Measurements from ENCODE around the gene ITGB1BP1.
A peak's percentile ranks its signal among the peaks of the same experiment; 100 is the strongest.
"Not testable (repeated sequence)": the region's sequence is repeated elsewhere in the genome, so short reads cannot be mapped to it uniquely, and the experiment has no call there.

The ITGB1BP1 gene

DNA sequence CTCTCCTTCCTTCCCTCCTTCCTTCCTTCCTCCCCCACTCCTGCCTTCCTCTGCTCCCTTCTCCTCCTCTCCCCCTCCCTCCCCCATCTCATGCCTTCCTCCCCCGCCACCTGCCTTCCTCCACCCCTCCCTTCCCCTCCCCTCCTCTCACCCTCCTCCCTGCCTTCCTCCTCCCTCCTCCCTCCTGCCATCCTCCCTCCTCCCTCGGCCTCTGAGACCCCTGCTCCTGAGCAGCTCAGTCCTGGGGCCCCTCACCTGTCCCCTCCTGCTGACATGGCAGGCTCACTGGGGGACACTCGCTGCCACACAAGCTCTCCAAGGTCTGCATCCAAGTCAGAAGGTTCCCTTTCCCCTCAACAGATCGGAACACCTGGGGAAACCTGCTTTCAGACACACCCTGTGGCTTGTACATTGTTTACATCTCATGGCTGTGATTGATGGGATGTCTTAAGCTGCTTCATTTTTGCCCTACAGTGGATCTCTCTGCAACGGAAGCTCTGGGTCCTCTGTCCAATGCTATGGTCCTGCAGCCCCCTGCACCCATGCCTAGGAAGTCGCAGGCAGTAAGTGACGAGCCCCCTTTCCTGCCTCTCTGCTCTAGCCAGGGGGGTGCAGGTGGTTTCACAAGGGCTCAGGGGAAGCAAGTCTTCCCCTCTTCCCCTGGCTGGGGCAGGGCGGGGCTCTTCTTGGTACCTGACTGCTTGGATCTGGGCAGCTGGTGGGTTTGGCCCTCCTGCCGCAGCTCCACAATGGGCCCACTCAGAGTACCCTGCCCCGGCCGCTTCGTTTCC, 22.9 kb downstream of the ITGB1BP1 start:
- DNase-seq = no peak

DNA sequence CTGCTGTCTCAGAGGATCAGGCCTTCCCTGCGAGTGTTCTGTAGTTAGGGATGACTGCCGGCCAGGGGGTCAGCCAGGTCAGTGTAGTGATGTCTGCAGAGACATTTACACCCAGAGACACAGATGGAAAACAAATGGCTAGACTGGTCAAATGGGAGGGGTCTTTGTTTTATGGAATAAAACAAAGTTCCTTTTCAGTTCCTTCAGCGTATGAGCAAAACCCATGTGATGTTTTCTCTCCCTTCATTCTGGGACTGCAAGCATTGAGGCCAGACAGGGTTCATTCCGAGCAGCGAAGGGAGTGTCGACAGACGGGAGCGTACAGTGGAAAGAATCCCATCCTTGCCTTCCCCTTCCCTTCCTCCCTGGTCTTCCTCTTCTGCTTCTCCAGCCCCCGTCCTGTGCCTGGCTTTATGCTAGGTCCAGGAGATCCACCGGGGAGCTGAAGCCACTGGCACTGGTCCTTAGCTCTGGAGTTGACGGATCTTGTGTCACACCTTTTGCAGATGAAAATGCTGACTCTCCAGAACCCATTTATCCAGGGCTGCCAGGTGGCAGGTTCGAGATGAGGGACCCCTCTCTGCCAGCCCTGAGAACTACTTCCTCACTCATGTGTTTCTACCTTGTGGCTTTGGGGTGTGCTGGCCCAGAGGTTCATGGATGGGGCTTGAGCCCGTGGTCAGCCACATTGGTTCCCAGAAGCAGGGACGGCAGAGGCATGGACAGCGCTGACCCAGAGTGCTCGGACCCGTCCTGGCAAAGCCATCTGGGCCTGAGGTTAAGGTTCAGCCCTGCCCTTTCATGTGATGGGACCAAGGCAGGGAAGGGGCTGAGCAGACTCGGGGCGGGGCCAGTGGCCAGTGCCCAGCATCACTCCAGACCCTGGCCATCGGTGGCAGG, 24.2 kb downstream of the ITGB1BP1 start:
- DNase-seq = no peak

DNA sequence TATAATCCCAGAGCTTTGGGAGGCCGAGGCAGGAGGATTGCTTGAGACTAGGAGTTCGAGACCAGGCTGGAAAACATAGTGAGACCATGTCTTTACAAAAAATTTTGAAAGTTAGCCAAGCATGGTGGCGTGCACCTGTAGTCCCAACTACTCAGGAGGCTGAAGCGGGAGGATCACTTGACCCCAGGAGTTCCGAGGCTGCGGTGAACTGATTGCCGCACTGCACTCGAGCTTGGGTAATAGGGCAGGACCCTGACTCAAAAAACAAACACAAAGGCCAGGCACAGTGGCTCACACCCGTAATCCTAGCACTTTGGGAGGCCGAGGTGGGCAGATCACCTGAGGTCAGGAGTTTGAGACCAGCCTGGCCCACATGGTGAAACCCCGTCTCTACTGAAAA, 25.1 kb downstream of the ITGB1BP1 start:
- not testable (repeated sequence) for DNase-seq

DNA sequence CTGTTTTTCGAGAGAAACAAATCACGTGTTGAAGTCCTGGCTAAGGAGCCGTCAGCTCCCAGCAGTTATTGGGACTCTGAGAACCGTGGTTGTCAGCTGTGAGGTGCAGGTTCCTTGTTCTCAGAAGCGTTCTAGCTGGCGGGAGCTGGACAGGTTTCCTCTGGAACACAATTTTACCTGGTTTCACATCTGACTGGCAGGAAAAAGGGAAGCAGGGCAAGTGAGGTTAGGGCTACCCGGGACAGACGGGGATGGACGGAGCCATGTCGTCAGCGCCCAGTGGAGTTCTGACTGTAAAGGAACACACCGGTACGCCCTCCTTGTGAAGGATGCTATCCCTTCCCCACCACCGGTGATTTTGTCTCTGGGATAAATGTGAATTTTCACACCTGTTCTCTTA, 26.1 kb downstream of the ITGB1BP1 start:
- DNase-seq = no peak

DNA sequence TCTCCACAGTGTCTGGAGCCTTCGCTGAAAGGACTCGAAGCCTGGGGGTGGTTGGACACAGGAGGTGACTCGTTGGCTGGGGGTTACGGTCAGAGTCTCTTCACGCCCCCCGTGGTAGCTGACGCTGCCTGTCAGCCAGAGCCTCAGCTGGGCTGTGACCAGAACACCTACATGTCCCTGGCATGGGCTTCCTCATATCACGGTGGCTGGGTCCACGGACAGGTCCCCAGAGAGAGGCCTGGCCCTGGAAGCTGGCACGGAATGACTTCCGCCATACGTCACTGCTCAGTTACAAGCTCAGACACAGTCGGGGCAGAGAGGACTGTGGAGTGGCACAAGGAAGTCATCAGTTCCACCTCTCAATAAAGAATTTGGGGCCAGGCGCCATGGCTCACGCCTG, 28.5 kb downstream of the ITGB1BP1 start:
- DNase-seq = no peak

DNA sequence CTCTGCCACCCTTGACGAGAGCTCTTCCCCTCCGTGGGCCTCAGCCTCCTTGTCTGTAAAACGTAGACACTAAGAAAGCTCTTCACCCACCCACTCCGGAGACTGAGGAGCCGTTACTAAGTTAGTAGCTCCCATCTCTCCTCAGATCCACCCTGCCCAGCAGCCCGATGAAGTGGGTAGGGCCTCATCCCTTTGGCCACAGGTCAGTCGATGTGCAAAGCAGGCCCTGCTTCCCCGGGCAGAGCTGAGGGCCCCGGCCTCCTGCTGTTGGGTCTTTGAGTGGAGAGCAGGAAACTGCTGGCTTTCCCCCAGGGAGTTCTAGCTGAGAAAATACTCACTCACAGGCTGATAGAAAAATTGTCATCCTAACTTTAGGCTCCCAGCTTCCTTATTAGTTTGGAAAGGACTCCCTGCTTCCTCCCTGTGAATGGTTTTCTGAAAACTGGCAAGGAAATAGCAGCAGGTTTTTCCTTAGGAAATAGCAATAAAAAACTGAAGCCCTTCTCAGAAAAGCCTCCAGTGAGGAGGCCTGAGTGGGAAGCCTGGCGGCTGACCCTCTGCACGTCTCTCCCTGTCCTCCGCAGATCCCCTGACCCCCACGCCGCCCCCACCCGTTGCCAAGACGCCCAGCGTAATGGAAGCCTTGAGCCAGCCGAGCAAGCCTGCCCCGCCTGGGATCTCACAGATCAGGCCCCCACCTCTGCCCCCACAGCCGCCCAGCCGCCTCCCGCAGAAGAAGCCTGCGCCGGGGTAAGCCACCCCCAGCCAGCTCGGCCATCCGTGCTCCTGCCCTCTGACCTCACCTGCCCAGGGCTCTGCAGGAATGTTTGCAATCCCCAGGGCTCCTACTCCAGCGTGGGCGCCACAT, 30.2 kb downstream of the ITGB1BP1 start:
- peak; percentile 72 for DNase-seq

DNA sequence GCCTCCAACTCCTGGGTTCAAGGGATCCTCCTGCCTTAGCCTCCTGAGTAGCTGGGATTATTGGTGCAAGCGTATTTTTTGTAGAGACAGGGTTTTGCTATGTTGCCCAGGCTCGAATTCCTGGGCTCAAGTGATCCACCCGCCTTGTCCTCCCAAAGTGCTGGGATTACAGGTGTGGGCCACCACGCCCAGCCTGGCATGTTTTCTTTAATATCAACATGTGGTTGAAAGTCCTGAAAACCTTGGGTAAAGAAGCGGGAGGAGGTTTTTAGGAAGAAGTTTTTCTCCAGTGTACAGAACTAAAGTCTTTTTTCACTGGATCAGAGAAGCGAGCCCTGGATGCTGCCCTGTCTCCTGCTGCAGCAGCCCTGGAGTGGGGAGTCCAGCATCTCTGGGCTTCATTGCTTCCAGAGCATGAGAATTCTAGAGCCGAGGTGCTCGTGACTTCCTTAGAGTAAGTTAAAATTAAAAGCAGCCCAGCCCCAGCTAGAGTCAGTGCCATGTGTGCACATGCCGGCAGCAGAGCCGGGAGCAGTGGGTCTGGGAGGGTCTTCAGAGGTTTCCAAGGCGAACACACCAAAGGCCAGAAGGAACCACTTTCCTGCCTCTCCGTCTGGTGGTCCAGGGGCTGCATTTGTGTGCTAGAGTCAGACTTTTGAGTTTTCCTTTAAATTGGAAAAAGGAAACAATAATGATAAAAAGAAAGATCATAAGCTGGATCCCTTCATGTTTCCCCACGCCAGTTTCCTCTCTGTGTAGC, 31.2 kb downstream of the ITGB1BP1 start:
- peak; percentile 21 for DNase-seq

DNA sequence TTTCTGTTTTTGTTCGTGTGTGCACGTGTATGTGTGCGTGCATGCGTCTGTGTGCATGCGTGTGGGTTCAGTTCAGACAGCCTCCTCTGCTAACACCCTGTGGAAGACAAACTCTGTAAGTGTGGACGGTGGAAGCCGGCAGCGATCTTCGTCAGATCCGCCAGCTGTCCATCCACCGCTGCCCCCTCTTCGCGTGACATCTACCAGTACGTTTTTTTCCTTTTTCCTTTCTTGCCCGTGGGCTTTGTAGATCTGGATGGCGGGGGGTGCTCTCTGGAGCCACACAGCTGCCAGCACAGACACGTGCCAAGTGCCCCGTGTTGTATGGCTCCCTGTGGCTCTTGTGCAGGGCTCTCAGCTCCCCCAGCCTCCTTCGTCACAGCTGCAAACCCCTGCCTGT, 32.3 kb downstream of the ITGB1BP1 start:
- DNase-seq = no peak

DNA sequence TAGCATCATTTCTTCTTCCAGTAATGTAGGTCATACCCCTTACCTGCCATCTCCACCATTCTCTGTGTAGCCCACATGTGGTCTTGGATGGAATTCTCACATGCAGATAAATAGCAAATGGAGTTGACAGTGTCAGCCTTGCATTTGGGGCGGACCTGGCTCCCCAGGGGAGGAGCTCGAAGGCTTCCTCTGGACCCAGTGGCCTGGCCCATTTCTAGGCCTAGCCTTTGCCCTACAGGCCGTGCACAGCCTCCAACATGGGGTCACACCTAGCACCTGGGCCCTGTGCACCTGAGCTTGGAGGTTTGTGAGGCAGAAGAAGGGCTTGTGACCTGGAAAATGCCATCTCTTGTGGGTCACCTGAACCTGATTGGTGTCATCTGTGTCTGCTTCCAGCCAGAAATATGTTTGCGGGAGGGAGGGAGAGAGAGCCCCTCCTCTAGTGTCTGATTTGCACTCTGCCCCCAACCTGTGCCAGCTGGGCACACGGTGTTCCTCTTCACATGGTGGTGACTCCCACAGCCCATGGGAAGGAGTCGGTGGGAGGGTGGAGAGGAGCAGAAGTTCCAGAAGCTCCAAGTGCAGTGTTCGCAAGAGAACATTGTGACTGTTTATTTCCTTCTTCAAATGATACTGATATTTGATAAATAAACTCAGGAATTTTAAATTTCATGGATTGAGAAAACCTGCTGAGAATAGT, 33.0 kb downstream of the ITGB1BP1 start:
- DNase-seq = no peak

DNA sequence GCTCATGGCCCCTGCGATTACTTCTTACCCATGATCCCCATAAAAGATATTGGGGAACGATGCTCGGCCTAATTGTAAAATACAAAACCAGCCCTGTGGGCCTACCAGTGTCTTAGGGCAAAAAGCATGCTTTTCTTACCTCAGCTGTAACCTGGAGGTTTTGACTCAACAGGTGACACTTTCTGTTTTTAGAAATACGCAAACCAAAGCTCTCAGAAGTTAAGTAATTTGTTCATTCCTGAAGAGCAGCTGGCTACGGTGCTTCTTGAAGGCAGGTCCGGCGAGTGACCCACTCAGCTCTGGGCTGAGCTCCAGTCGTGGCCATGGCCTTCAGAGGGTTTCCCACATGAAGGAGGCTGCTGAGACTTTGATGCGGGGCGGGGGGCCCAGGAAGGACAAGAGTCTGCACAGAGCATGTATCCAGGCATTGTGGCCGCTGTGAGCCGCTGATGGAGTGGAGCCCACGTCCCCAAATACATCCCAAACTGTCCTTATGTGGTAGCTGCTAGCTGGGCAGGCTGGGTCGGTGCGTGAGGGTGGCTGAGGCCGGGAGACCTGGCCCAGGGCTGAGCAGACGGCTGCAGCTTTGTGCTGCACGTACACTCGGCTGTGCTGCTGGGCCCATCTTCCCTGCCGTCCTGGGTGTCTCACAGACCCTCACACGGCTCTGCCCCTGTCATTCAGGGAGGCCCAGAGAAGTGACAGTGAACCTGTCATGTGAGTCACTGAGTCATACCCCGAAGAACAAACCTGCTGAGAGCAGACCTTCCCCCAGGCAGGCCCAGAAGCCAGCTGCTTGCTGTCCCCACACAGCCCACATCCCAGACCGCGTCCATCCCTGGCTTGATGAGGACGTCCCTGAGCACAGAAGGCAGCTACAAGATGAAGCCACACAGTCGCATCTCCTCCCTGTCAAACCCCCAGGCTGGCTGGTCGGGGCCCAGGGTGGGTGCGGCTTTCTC, 34.1 kb downstream of the ITGB1BP1 start:
- DNase-seq = no peak

DNA sequence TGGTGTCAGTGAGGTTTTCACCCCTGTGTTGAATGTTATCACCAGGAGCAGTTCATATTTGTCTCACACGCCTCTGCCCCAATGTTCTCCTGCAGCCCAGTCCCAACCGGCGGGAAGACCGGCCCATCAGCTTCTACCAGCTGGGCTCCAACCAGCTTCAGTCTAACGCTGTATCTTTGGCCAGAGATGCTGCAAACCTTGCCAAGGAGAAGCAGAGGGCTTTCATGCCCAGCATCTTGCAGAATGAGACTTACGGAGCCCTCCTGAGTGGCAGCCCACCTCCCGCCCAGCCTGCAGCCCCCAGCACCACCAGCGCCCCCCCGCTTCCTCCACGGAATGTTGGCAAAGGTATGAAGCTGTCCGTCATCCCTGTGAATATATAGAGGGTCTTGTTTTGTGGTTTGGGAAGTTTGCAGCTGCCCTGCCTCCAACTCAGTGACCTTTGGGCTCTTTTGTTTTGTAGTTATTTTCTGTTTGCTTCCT, 35.1 kb downstream of the ITGB1BP1 start:
- DNase-seq = no peak

DNA sequence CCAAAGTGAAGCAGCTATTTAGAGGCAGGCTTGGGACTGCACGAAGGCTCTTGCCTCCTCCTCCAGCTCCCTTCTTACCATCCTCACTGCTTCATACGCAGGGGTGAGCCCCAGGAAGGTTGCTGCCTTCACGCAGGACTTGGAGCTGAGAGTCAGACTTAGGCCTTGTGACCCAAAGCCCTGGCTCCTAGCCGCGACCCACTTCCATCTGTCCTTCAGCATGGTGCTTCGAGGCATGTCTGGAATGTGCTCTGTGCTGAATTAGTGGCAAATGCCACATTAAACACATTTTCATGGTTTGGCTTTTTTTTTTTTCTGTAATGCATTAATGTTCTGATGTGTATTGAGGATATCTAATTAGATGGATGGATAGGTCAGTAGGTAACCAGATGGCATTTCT, 37.5 kb downstream of the ITGB1BP1 start:
- no peak for DNase-seq

DNA sequence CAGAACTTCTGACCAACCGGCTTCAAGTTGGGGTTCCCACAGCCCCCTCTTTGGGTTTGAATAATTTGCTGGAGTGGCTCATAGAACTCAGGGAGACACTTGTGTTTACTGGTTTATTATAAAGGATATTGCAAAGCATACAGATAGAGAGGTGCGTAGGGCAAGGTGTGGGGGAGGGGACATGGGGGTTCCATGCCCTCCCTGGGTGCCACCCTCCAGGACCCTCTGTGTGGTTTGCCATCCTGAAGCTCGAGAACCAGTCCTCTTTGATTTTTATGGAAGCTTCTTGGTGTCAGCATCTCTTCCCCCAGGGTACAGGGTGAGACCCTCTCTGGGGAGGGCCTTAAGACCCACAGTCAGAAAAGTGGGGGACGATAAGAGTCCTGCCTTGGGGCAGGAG, 38.8 kb downstream of the ITGB1BP1 start:
- no peak for DNase-seq

DNA sequence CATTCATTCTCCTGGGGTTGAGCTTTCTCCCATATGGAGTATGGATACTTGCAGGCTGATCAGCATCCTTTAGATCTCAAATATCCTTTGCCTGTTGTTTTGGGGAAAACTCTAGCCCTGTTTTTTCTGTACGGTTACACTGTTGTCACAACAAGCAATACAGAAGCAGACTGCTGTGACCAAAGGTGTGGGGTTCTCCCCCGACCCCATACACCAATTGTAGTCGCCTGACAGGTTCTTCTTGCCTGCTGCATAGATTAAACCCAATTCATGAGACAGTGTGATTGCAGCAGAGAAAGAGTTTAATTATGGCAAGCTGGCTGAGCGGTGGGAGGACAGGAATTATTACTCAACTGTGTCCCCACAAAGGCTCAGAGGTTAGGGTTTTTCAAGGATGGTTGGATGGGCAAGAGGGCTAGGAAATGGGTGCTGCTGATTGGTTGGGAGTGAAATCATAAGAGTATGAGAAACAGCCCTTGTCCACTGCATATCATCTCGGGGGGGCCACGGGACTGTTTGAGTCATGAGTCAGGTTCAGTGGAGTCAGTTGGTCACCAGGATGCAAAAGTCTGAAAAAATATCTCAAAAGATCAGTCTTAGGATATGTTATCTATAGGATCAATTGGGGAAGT, 40.6 kb downstream of the ITGB1BP1 start:
- no peak for DNase-seq

DNA sequence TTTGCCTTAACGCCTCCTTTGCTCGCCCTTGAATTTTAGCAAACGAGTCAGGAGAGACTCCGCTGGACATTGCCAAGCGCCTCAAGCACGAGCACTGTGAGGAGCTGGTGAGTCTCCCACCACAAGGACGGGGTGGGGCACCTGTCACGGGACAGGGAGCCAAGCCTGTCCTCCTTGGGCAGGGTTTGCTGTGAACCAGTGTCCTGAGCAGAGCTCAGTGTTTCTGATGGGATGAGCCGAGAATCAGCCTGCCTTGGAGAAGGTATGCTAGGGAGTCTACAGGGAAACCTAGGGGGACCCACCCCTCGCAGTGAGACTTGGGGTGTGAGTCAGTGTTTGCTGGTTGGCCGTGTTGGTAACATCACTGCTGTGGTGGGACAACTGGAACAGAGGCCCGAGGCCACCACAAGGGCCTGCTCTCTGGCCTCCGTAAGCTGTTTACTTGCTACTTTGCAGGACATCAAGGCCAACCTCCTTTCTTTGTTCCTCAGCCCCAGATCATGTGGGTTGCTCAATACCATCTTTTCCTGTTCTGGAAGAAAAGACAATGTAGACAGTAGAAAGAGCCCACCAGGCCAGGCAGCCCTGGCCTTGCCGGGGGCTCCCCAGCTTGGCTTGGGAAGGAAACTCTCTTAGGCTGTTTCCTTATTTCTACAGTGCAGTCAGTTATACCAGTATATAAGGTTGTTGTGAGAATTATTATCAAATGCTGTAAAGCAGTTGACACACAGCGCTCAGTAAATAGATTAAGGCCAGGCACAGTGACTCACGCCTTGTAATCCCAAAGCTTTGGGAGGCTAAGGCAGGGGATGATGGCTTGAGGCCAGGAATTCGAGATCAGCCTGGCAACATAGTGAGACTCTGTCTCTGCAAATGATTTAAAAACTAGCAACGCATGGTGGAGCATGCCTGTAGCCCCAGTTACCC, 42.4 kb downstream of the ITGB1BP1 start:
- peak; percentile 55 for DNase-seq

DNA sequence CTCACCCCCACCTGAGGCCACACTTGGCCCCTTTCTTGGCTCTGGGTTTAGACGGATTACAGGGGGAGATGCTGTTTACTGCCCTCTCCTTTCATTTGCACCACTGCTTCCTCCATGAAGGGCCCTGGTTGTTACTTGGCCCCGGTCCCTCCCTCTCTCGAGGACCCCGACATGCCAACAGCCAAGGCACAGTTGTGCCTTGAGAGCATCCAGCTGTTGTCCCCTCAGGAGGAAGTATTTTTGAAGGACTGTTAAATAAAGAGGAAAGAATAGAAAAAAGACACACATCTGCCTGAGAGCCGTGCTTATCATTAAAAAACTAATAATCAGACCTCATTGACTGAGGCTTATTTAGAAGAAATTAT, 44.0 kb downstream of the ITGB1BP1 start:
- no peak for DNase-seq

DNA sequence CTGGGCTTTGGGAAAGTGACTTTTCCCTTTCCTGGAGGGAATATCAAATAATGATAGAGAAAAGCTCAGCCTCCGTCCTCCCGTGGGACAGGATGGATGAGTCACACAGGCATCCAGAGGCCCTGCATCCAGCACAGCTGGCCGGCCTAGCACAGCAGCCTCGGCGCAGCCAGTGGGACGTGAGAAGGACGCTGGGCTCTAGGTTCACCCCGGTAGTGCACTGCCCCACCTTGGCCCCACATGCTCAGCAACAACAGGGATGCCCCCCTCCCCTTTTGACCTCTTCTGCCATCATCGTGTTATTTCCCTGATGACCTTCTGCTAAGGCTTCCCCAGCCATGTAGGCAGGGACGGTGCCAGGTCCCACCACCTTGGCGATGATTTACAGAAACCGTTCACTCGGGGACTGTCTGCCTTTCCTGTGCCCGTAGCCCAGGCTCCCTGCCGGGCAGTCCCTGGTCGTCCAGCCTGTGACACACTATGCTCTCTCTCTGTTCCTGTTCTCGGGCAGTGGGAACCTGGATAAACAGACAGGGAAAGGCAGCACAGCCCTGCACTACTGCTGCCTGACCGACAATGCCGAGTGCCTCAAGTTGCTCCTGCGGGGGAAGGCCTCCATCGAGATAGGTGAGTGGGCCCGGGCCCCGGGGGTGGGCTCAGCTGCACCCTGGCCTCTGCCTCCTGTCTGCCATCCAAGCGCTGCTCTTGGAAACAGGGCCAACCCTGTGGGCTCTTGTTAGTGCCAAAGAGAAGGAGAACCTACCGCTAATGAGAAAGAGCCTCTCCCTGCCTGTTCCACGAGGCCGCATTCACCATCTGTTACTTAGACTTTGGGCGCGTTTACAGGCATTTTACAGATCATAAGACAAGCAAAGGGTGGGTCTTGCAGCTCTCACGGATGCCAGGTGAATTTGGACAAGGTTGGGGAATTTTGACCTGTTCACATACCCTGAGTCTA, 44.6 kb downstream of the ITGB1BP1 start:
- DNase-seq = no peak
